AML-193 (cell line): ENCODE results near the gene SMOC2.
"Not testable (repeated sequence)": the region's sequence is repeated elsewhere in the genome, so short reads cannot be mapped to it uniquely, and the experiment has no call there.

Experiments used
- DNase-seq, 2 experiments: peaks; one replicate each; lab custom pipeline; 2025; lab: John Stamatoyannopoulos, UW

SMOC2 gene

GRCh38 chr6:168573276-168573835, 132.4 kb downstream of the SMOC2 start:
- not testable (repeated sequence) for DNase-seq

GRCh38 chr6:168574075-168574698, 133.2 kb downstream of the SMOC2 start:
- DNase-seq: no peak

DNA sequence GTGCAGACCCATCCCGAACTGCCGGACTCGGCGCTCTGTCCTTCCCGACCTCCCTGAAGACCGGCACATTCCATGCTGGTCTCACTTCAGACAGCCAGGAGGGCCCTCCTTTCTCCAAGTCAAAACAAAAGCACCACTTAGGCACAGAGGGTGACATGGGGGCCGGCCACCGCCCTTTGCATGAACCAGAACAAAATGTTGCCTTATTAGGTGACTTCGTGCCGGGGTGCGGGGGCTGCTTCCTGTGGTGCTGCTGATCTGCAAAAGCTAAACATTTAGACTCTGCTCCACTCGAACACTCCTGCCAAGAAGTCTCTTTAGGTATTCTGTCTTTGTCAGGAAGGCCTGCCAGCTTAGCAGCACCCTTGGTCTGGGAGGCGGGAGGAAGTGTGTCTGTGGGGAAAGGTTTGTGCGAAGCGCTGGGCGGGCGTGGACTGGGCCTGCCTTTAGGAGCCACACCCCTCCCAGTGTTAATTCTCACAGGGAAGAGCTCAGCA, 133.8 kb downstream of the SMOC2 start:
- no peak for DNase-seq

DNA sequence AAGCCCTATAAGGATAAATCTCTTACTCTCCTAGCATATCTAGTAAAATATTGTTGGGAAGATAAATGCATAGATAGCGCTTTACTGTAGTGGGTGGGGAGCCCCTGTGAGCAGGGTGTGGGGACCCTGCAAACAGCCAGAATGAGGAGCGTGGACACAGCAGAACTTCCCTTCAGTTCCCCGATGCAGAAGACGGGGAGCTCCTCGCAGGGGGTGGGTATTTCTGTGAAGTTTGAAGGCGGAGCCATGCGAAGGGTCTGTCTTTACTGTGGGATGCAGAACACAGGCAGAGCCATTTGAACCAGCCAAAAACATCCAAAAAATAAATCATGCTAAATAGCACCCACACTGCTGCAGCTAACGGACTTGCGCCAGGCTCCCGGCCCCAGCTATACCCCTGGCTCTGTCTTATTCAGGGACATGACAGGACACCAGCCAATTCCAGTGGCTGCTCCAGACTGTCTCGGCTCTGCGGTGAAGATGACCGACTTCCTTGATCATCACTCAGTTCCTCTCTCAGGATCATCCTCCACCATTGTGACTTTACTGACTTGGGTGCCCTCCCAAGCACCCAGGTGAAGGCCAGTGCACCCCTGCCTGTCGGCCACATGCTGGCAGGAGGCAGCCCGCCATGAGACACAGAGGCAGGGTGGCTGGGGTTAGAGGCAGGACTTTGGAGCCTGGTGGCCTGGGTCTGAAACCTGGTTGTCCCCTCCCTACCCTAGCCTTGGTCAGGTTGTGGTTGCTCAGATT, 134.5 kb downstream of the SMOC2 start:
- DNase-seq: no peak

DNA sequence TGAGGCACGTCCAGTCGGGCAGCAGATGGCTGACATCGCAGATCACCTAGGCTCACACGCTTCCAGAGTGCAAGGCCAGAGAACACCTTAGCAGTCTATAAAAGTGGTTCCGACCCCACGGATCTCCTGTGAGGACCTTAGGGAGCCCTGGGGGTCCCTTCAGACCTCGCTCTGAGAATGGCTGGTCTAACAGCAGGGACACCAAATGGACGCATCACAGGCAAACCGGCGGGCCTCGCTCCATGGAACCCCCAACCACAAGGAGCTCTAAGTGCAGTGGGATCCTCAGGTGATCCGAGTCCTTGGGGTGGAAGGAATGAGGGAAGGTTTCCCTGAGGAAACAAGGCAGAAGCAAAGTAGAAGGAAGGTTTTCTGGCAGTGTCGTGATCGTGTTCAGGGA, 135.4 kb downstream of the SMOC2 start:
- no peak for DNase-seq

- no peak for DNase-seq
Observed at GRCh38 chr6:168577496-168577895, 136.5 kb downstream of the SMOC2 start.

GRCh38 chr6:168578036-168578435, 137.1 kb downstream of the SMOC2 start:
- no peak for DNase-seq

DNA sequence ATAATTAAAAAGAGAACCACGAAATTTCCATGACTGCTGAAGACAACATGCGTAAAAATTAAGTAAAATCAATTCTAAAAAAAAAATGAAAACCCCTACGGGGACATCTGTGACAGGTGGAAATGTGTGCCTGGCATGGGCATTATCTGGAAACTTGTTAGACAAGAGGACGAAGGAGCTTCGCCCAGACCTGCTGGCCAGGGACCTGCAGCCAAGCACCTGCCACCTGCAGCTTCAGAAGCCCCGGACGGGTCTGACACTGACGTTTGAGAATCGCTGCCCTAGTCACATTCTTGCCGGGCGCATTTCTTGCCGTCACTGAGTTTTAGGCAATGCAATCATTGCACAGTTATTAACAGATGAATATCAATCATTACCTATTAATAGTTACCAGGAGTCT, 140.3 kb downstream of the SMOC2 start:
- no peak for DNase-seq

- no peak for DNase-seq
Observed at GRCh38 chr6:168581706-168582105, 140.7 kb downstream of the SMOC2 start.

GRCh38 chr6:168582571-168582981, 141.6 kb downstream of the SMOC2 start:
- no peak for DNase-seq

DNA sequence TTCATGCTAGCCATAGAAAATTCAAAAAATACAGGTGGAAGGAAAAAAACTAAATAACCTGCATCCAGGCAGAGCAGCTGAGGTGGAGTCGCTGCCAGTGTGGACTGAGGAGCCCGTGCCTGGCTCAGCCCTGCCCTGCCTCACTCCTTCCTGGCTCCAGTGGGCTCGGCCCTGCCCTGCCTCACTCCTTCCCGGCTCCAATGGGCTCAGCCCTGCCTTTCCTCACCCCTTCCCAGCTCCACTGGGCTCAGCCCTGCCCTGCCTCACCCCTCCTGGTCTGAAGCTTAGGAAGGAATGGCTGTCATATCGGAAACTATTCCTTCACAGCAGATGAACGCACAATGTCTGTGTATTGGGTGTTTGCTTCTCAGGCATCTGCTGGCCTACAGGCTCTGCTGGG, 142.1 kb downstream of the SMOC2 start:
- no peak for DNase-seq

- DNase-seq: no peak
Observed at GRCh38 chr6:168583821-168584220, 142.8 kb downstream of the SMOC2 start.

GRCh38 chr6:168584249-168584648, 143.3 kb downstream of the SMOC2 start:
- DNase-seq: no peak

DNA sequence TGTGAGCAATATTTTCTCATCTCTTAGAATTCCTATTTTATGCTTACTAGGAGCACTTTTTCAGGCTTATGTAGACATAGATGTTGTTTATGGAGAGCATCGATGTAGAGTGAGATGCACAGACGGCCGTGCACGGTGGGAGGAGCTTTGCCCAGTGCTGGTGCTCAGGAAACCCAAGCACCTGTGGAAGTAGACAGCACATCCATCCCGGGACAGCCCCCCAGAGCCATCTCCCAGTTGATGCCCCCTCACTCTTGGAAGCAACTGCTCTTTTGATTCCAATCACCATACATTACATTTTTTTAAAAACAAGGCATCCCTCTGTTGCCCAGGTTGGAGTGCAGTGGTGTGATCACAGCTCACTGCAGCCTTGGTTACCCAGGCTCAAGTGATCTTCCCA, 143.7 kb downstream of the SMOC2 start:
- DNase-seq: no peak

DNA sequence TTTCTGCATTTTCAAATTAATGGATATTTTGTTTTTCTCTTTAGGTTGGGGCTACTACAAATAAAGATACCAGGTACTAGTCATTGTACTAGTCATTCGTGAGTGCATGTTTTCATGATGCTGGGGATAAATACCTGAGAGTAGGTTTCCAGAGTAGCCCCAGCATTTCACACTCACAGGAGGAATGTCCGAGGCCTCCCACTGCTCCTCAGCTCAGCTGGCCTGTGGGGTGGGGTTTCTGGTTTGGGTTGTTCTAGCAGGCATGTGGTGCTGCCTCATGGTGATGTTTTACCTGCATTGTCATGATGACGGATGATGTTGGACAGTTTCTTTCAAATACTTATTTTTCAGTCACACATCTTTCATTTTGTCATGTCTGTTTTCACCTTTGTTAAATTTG, 144.5 kb downstream of the SMOC2 start:
- DNase-seq: no peak

- DNase-seq: no peak
Observed at GRCh38 chr6:168589275-168589674, 148.3 kb downstream of the SMOC2 start.

DNA sequence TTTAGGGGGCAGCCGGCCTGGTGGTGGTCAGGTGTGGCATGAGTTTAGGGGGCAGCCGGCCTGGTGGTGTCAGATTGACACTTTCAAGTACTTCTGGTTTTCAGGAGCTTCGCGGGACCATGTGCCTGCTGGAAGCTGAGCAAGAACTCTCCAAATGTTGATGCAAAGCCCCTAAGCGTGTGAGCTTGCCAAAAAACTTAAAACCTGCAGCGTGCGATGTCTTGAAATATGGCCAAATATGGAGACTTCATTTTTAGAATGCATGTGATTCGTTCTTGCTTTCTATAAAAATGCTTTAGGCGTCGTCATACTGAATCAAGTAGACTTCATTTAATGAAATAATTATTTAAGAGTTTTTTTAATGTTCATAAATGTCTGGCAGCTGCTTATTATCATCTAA, 149.4 kb downstream of the SMOC2 start:
- no peak for DNase-seq

DNA sequence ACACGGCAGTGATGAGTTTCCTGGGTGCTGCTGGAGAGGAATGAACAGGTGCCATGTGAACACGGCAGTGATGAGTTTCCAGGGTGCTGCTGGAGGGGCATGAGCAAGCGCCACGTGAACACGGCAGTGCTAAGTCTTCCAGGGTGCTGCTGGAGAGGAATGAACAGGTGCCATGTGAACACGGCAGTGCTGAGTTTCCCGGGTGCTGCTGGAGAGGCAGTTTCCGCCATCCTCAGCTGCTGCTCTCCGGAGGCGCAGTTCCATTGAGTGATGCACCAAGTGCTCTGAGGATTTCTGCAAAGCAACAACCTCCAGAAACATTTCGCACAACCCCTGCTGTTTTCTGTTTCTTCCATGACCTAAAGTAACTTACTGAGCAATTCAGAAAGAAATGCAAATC, 155.4 kb downstream of the SMOC2 start:
- DNase-seq: no peak

DNA sequence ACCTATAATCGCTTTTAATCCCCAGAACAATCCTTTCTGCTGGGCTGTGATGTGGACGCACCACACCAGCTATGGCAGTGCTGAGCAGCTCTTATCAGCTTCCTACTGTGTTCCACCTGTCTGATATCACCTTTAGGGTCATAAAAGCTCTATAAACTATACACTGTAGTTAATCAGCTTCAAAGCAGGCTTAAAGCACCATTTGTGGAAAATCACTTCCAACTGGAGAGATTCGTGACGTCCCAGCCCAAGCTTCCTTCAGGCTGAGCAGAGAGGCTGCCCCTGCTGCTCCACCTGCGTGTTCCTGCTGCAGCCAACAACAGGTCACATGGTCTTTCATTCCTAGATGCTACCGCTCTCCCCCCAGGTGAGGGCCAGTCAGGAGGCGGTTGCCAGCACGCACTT, 156.5 kb downstream of the SMOC2 start:
- DNase-seq: no peak

GRCh38 chr6:168598251-168599117, 157.5 kb downstream of the SMOC2 start:
- no peak for DNase-seq

- no peak for DNase-seq
Observed at GRCh38 chr6:168599118-168599494, 158.1 kb downstream of the SMOC2 start.

- DNase-seq: no peak
Observed at GRCh38 chr6:168599769-168600330, 158.9 kb downstream of the SMOC2 start.
